GM12865 (cell line): ENCODE measurements around the gene ZNF575.

ENCODE experiments used
- DNase-seq: peaks from one replicate; pipeline ENCODE4 v3.0.0; 2010; ENCODE audit warnings: low read depth
- H3K4me3 ChIP-seq: 2 replicates; pipeline ENCODE4 v1.5.1; 2011; ENCODE audit warnings: mild to moderate bottlenecking, low read depth, low read length, control low read depth
- TF ChIP-seq, protein P1 (sequence below): IDR thresholded peaks from 2 replicates; pipeline ENCODE4 v1.5.1; 2011; ENCODE audit warnings: low read length, control low read depth, low read depth, inconsistent platforms; ENCODE audit not compliant: insufficient read depth; ENCODE audit errors: missing control alignments

The ZNF575 gene

DNA sequence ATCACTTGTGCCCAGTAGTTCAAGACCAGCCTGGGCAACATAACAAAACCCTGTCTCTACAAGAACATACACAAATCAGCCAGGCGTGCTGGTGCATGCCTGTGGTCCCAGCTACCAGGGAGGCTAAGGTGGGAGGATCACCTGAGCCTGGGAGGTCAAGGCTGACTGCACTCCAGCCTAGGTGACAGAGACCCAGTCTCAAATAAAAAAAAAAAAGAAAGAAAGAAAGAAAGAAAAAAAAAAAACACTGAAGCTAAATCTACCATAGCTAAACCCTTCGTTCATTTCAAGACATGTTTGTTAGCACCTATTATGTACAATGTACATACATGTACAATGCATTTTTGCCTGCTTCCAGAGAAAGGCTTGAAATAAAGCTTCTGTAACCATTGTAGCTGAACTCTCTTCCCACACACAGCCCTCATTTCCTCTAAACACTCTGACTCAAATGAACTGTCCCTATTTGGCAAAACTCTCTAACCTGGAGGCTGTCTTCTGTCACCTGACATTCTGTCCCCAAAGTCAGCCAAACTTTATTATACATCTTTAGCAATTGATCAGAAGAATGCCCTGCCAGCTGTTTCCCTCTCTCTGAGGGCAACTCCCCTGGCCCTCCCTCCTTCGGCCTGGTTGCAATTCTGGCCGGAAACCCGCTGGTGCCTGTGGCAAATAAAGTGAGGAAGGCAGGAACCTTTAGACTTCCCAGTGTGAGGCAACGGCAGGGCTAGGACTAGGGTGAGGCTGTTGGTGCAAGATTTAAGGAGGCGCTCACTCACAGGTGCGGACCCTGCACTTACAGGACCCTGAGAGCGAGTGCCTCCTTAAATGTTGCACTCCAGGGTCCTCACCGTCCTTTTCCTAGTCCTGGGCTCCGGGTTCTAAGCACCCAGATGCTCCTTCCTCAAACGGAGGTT lies 7.8 kb upstream of the ZNF575 start:
- TF ChIP-seq, protein P1, sequence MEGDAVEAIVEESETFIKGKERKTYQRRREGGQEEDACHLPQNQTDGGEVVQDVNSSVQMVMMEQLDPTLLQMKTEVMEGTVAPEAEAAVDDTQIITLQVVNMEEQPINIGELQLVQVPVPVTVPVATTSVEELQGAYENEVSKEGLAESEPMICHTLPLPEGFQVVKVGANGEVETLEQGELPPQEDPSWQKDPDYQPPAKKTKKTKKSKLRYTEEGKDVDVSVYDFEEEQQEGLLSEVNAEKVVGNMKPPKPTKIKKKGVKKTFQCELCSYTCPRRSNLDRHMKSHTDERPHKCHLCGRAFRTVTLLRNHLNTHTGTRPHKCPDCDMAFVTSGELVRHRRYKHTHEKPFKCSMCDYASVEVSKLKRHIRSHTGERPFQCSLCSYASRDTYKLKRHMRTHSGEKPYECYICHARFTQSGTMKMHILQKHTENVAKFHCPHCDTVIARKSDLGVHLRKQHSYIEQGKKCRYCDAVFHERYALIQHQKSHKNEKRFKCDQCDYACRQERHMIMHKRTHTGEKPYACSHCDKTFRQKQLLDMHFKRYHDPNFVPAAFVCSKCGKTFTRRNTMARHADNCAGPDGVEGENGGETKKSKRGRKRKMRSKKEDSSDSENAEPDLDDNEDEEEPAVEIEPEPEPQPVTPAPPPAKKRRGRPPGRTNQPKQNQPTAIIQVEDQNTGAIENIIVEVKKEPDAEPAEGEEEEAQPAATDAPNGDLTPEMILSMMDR, result no peak
- peak overlapping the region; percentile 92 for H3K4me3 ChIP-seq
- DNase-seq, result peak; percentile 58

DNA sequence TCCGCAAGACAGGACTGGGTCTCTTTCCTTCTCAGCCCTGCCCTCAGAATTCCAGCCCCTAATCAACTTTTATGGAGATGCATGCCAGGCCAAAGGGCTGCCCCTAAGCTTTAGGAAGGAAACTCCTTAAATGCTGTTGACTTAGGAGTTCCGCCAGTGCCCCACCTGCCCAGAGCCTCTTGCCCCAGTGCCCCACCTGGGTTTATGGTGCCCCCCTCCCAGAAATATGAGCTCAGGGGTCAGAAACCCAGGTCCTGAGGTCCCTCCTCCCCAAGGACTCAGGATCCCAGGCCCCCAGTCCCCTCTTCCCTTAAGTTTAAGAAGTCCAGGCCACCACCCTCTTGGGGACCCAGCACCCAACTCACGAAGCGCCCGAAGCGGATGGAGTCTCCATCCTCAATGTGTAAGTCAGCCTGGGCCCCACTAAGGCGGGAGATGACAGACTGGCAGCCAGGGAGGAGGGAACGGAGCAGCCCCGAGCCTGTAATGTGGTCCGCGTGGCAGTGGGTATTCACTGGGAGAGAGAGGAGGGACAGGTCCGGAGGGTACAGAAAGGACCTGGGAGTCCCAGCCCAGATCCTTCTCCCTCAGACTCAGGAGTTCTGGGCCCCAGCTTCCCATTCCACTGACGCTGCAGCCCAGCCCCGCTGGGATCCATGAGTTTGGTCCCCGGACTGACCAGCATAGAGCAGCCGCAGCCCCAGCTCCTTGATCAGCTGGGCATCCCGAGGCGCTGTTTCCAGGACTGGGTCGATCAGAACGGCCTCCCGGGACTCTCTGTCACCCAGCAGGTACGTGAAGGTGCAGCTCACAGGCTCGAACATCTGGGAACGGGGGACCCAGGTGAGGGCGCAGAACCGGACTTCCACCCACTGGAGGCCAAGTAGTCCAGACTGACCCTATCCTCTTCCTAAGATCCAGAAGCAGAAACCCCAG lies 6.9 kb upstream of the ZNF575 start:
- H3K4me3 ChIP-seq, result peak overlapping the region; percentile 92
- DNase-seq, result peak; percentile 23
- TF ChIP-seq, protein P1, result no peak

DNA sequence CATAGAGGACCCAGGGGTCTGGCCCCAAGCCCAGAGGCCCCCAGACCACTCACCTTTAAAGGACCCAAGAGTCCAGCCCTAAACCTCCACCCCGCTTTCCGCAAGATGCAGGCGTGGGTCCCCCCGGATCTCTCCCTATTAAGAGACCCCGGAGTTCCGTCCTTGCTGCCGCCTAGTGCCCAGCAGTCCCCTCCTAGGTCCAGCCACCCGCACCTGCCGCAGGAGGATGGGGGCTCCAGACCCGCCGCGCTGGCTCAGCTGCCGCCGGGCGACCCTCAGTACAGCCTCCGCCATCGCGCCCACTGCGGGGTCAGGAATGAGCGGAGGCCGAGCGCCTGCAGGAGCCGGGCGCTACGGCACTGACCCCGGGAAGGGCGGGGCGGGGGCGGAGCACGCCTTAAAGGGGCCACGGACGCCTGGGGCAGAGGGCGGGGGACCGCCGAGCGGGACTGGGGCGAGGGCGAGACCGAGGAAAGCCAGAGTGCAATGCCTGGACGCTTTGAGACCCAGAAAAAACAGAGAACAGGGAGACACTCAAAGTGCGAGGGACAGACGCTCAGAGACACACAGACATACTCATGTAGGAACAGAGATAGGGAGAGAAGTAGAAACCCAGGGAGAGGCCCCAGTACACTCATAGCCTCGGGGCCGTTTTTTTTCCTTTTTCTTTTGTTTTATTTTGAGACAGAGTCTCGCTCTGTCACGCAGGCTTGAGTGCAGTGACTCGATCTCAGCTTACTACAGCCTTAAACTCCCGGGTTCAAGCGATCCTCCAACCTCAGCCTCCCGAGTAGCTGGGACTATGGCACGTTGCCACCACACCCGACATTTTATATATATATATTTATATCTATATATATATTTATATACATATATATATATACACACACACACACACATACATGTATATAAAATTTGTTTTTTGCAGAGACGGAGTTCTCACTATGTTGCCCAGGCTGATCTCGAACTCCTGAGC lies 5.8 kb upstream of the ZNF575 start, which contains the start of gene ETHE1:
Gene ETHE1, minus strand, starts transcription at position 318 of the 976 bp plus-strand sequence. Its CDS starts 24 bp downstream, at position 294.
- TF ChIP-seq, protein P1, result no peak
- DNase-seq, result peak; percentile 84
- peak within 1 kb of the TSS; percentile 92 for H3K4me3 ChIP-seq

DNA sequence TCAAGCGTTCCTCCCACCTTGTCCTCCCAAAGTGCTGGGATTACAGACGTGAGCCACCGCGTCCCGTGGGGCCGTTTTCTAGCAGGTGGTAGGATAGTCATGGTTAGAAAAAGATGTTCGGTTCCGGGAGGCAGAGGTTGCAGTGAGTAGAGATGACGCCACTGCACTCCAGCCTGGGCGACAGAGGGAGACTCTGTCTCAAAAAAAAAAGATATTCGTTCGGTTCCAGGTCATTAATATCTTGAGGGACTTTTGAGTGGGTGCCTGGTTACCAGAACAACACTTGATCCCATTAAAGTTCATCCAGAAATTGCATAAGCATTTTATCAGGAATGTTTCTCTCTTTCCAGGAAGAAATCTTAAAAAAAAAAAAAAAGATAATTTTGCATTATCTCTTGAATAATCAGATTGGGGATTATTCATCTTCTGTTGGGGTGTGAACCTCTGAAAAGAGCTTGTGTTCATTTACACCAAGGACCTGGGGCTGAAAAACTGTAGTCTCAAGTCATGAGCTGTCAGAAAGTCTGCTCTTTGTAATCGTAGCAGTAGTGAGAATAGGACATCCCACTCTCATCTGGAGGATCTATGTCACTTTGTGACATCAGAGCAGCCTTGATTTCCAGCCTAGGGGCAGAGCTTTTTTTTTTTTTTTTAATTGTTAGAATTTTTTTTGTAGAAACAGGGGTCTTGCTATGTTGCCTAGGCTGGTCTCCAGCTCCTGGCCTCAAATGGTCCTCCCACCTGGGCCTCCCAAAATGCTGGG lies 4.9 kb upstream of the ZNF575 start:
- peak; percentile 25 for DNase-seq
- TF ChIP-seq, protein P1, result no peak
- peak overlapping the region; percentile 92 for H3K4me3 ChIP-seq

DNA sequence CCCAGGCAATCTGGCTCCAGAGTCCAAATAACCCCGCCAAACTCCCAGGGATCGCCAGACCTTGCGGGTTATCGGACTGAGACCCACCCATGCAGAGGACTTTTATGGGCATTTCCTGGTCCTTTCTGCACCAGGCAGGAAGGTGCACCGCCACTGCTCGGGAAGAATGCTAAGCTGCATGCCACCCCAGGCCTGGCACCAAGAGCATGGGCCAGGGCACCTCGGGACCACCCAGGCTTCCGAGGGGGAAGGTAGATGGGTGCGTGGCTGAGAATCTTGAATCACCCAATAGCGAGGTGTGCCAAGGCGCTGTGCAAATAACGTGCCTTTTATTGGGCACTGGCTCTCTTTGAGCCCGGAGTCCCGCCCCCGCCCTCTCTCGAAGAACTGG lies 422 bp upstream of the ZNF575 start:
- peak overlapping the region; percentile 84 for H3K4me3 ChIP-seq
- peak; percentile 87 for DNase-seq
- TF ChIP-seq, protein P1, result no peak
